GM12878 (cell line): Measurements from ENCODE around the gene PTGER4. TPM values are rescaled to one million over a fixed set of nuclear protein-coding genes. Genes with fewer than 3 reads are reported as not detected.

Experiments
- ATAC-seq: fragments of 200-7000 bp; cut with Tn5 transposase; 3 replicates; pipeline ENCODE4 v1.9.1; 2020; ENCODE audit warnings: mild to moderate bottlenecking, moderate library complexity
- BruUV-seq: library from RNA; stranded (reverse); fragments of 400-500 nt; replicated peaks from 2 replicates; lab custom pipeline; 2021; lab: Mats Ljungman, UMichigan
- CTCF ChIA-PET: fragments of 300-600 bp; sonication (Branson Sonifier 250); formaldehyde crosslinking; extraction: SDS; loops from one replicate; lab custom pipeline; 2021; ENCODE audit warnings: inconsistent platforms; lab: Yijun Ruan, JAX
- POLR2A ChIA-PET: fragments of 350-600 bp; formaldehyde crosslinking; extraction: SDS; loops from one replicate; lab custom pipeline; 2021; ENCODE audit warnings: inconsistent platforms; lab: Charles Lee
- RAD21 ChIA-PET: fragments of 300-600 bp; sonication (Branson Sonifier 250); formaldehyde crosslinking; loops from one replicate; lab custom pipeline; 2023; ENCODE audit warnings: antibody characterized with exemption; ENCODE audit not compliant: unreplicated experiment; lab: Charles Lee
- SMC1A ChIA-PET: fragments of 300-600 bp; sonication (Branson Sonifier 250); formaldehyde crosslinking; loops from one replicate; lab custom pipeline; 2023; ENCODE audit not compliant: unreplicated experiment, uncharacterized antibody; lab: Charles Lee
- DNase-seq: peaks from one replicate; pipeline ENCODE4 v3.0.0-alpha.2; 2011; ENCODE audit warnings: low read depth, low spot score
- FAIRE-seq: peaks from 3 replicates; lab custom pipeline; 2011; peaks lifted over from hg19 to GRCh38; lab: Jason Lieb, UNC
- H2AFZ ChIP-seq: 2 replicates; pipeline ENCODE4 v1.6.0; 2011; ENCODE audit warnings: low read depth, low read length, control low read depth; ENCODE audit not compliant: control insufficient read depth
- H3K27ac ChIP-seq: 2 replicates; pipeline ENCODE4 v1.5.1; 2011; ENCODE audit warnings: control low read depth; ENCODE audit not compliant: control insufficient read depth, insufficient read depth
- H3K27me3 ChIP-seq, 2 experiments: replicated peaks in 1 of 2; 2 replicates each; pipeline versions ENCODE4 v1.6.0 to v1.6.1; 2011; ENCODE audit warnings: low read length in 1 of 2; ENCODE audit not compliant: control insufficient read depth in 2 of 2, insufficient read depth in 2 of 2
- H3K36me3 ChIP-seq, 2 experiments: 2 replicates each; pipeline ENCODE4 v1.5.1; 2011; ENCODE audit warnings: low read length in 1 of 2; ENCODE audit not compliant: control insufficient read depth in 2 of 2, insufficient read depth in 2 of 2
- H3K4me1 ChIP-seq: 2 replicates; pipeline ENCODE4 v1.6.1; 2011; ENCODE audit warnings: mild to moderate bottlenecking, low read length, moderate library complexity, mixed read lengths; ENCODE audit not compliant: control insufficient read depth, insufficient read depth
- H3K4me2 ChIP-seq: 2 replicates; pipeline ENCODE4 v1.6.0; 2011; ENCODE audit warnings: control low read depth; ENCODE audit not compliant: control insufficient read depth, insufficient read depth
- H3K4me3 ChIP-seq: fragments of 200-600 bp; sonication (generic); 2 replicates; pipeline ENCODE4 v1.5.1; 2016
- H3K79me2 ChIP-seq: 2 replicates; pipeline ENCODE4 v1.6.0; 2011; ENCODE audit warnings: low read length; ENCODE audit not compliant: control insufficient read depth, insufficient read depth
- H3K9ac ChIP-seq: 2 replicates; pipeline ENCODE4 v1.8.0; 2011; ENCODE audit warnings: low read length, control low read depth, mixed read lengths; ENCODE audit not compliant: control insufficient read depth, insufficient read depth
- H3K9me3 ChIP-seq: replicated peaks from 3 replicates; pipeline ENCODE4 v1.5.1; 2011; ENCODE audit warnings: mild to moderate bottlenecking, low read length; ENCODE audit not compliant: control insufficient read depth, insufficient read depth
- H4K20me1 ChIP-seq: 2 replicates; pipeline ENCODE4 v1.6.0; 2011; ENCODE audit not compliant: control insufficient read depth, insufficient read depth
- BRCA1 ChIP-seq: IDR thresholded peaks from 2 replicates; pipeline ENCODE4 v1.6.1; 2011; ENCODE audit warnings: low read depth, low read length, improper control_type of control experiment
- CTCF ChIP-seq, 3 experiments: IDR thresholded peaks in 2 of 3; conservative IDR thresholded peaks in 1 of 3; 2 replicates each; pipeline ENCODE4 v1.5.1; 2011; ENCODE audit warnings: low read depth in 3 of 3, low read length in 3 of 3, mild to moderate bottlenecking in 3 of 3, control low read depth in 2 of 3, moderate library complexity in 2 of 3, inconsistent platforms in 1 of 3, mixed read lengths in 1 of 3; ENCODE audit not compliant: control insufficient read depth in 2 of 3, insufficient read depth in 1 of 3; ENCODE audit errors: extremely low read depth in 1 of 3
- ELK1 ChIP-seq: IDR thresholded peaks from 2 replicates; pipeline ENCODE4 v1.6.1; 2012; ENCODE audit warnings: low read depth, low read length, improper control_type of control experiment
- ETV6 ChIP-seq, 2 experiments: fragments of 450-650 bp in 1 of 2; IDR thresholded peaks in 1 of 2; conservative IDR thresholded peaks in 1 of 2; 2 replicates each; pipeline ENCODE4 v1.6.1; 2014; ENCODE audit warnings: antibody characterized with exemption in 1 of 2, borderline replicate concordance in 1 of 2, low read depth in 1 of 2, mild to moderate bottlenecking in 1 of 2, moderate library complexity in 1 of 2
- IKZF1 ChIP-seq: fragments of 450-650 bp; conservative IDR thresholded peaks from 2 replicates; pipeline ENCODE4 v1.6.1; 2017; ENCODE audit warnings: antibody characterized with exemption, mild to moderate bottlenecking
- SIX5 ChIP-seq: IDR thresholded peaks from 2 replicates; pipeline ENCODE4 v1.6.1; 2011; ENCODE audit warnings: mild to moderate bottlenecking, low read depth, low read length, moderate library complexity; ENCODE audit not compliant: severe bottlenecking
- SMAD1 ChIP-seq: fragments of 450-650 bp; IDR thresholded peaks from 2 replicates; pipeline ENCODE4 v1.6.1; 2018; ENCODE audit warnings: mild to moderate bottlenecking, low read depth; ENCODE audit not compliant: partially characterized antibody
- ZNF274 ChIP-seq: IDR thresholded peaks from one replicate; pipeline ENCODE4 v1.8.0; 2011; ENCODE audit not compliant: insufficient read length, insufficient read depth
- ZNF384 ChIP-seq: IDR thresholded peaks from 2 replicates; pipeline ENCODE4 v1.6.1; 2012; ENCODE audit warnings: low read depth, mild to moderate bottlenecking, low read length, improper control_type of control experiment, borderline replicate concordance
- WGBS: methylation state at CpG from one replicate; pipeline ENCODE4 v1.1.6; 2016; ENCODE audit warnings: low lambda C conversion rate; ENCODE audit not compliant: insufficient replicate concordance, insufficient coverage; ENCODE audit errors: missing lambda C conversion rate; 5-methylcytosine and 5-hydroxymethylcytosine counted together
- in situ Hi-C: fragments of 300-500 bp; cut with MboI; formaldehyde crosslinking; loops from 9 replicates; pipeline ENCODE4 v1.14.3; 2018; ENCODE audit warnings: mixed read lengths
- intact Hi-C: fragments of 100-400 bp; cut with micrococcal nuclease; formaldehyde crosslinking; loops from one replicate; pipeline ENCODE4 v1.14.2; 2022; ENCODE audit not compliant: unreplicated experiment
- polyA plus RNA-seq, 11 experiments: library from polyadenylated mRNA; depleted of rRNA in 4 of 11; unstranded in 6 of 11; stranded (reverse) in 5 of 11; fragments of >200 nt; fragmentation: Nextera tagmentation in 4 of 11; fragmentation: Illumina TruSeq in 1 of 11; extraction: Ambion mirVana in 4 of 11; extraction: Trizol in 1 of 11; gene quantifications; 1 replicate in 1 of 11; 2 replicates in 10 of 11; pipeline versions ENCODE4 v1.2.1 to v1.2.3, GENCODE V29; 2011 to 2016; ENCODE audit warnings: inconsistent platforms in 2 of 11, missing spikeins in 2 of 11, low read depth in 1 of 11
- total RNA-seq, 4 experiments: library from RNA; depleted of rRNA in 3 of 4; stranded (reverse); fragments of >200 nt in 3 of 4; fragmentation: Illumina TruSeq in 1 of 4; extraction: Trizol in 1 of 4; gene quantifications; 2 replicates each; pipeline versions ENCODE4 v1.2.1 to v1.2.3, GENCODE V29; 2013 to 2021

Gene PTGER4
- total and polyA plus RNA-seq, 10 of the 15 experiments (the other 5 are each of a cell fraction or from before 2014, with no cell fraction given): 0.15 to 3.7 (median 0.62) TPM

- BruUV-seq: no TSS peak
- ChIA-PET RAD21 (no interaction called here), CTCF (no interaction called here), SMC1A (interaction anchor here (0.6 to 1.3 kb wide), 2 partner anchors 32 to 293 kb away, joined by 3 read pairs; no protein-coding TSS in a partner anchor), POLR2A (no interaction called here)
- no peak for TF ChIP-seq SIX5
- FAIRE-seq: no peak
- no peaks in the 10 kb centered on the region for H4K20me1 ChIP-seq
- no peak for DNase-seq
- no peaks in the 10 kb centered on the region for H3K9me3 ChIP-seq
- H3K36me3 ChIP-seq: no peaks in the 10 kb centered on the region
- H3K27ac ChIP-seq: no peak overlapping the region
- in situ Hi-C loops: no loop called here
- peaks cover 6% of the 10 kb centered on the region for H3K4me1 ChIP-seq
- ATAC-seq: no peak
- H3K4me3 ChIP-seq: no peak overlapping the region
- no peak overlapping the region for H2AFZ ChIP-seq
- intact Hi-C loops: no loop called here
- H3K4me2 ChIP-seq: no peak overlapping the region
- H3K79me2 ChIP-seq: no peaks in the 10 kb centered on the region
- no peaks in the 10 kb centered on the region for H3K27me3 ChIP-seq
- no peak overlapping the region for H3K9ac ChIP-seq
Measured at GRCh38 chr5:40656766-40657165, 22.9 kb upstream of the PTGER4 start.

GRCh38 chr5:40660751-40661150 lies 19.0 kb upstream of the PTGER4 start:
- 93% methylated on average over 1 of the region's 2 CpGs for WGBS
- Histone ChIP-seq H3K27ac (no peak overlapping the region), H3K9me3 (no peaks in the 10 kb centered on the region), H3K36me3 (no peaks in the 10 kb centered on the region), H4K20me1 (no peaks in the 10 kb centered on the region), H3K4me2 (no peak overlapping the region), H3K4me3 (no peak overlapping the region), H2AFZ (no peak overlapping the region), H3K9ac (no peak overlapping the region), H3K27me3 (no peaks in the 10 kb centered on the region), H3K79me2 (no peaks in the 10 kb centered on the region), H3K4me1 (no peaks in the 10 kb centered on the region)
- in situ Hi-C loops: no loop called here
- no peak for TF ChIP-seq IKZF1
- no peak for TF ChIP-seq SMAD1
- no peak for TF ChIP-seq ELK1
- TF ChIP-seq CTCF (IDR thresholded peaks at IDR 0.05 in 2 of 3, conservative IDR thresholded peaks at IDR 0.05 in 1 of 3; ENCODE audit: control insufficient read depth in 2 of 3, extremely low read depth in 1 of 3, insufficient read depth in 1 of 3, low read depth in 3 of 3, low read length in 3 of 3): no peak
- no peak for TF ChIP-seq ZNF274
- no peak for TF ChIP-seq ETV6 (conservative IDR thresholded peaks at IDR 0.05 in 1 of 2, IDR thresholded peaks at IDR 0.05 in 1 of 2; ENCODE audit: borderline replicate concordance in 1 of 2, low read depth in 1 of 2)
- TF ChIP-seq ZNF384: no peak
- TF ChIP-seq BRCA1: no peak
- intact Hi-C loops: no loop called here
- BruUV-seq: no TSS peak
- ChIA-PET SMC1A (no interaction called here), CTCF (interaction anchor here (1.8 kb wide), 1 partner anchor 10 kb away, joined by 4 read pairs; no protein-coding TSS in a partner anchor), POLR2A (interaction anchor here (0.6 kb wide), 1 partner anchor 25 kb away, joined by 3 read pairs; no protein-coding TSS in a partner anchor), RAD21 (no interaction called here)
- no peak for FAIRE-seq
- no peak for ATAC-seq
- no peak for DNase-seq
